GM06990 (cell line): ENCODE data around the gene GBF1.

Experiments used
- DNase-seq: peaks from one replicate; pipeline ENCODE4 v3.0.0-alpha.2; 2011; ENCODE audit not compliant: insufficient read length; ENCODE audit errors: extremely low read depth
- H3K27me3 ChIP-seq: replicated peaks from 2 replicates; pipeline ENCODE4 v1.6.0; 2011; ENCODE audit warnings: low read length; ENCODE audit not compliant: control insufficient read depth, insufficient read depth
- H3K36me3 ChIP-seq: 2 replicates; pipeline ENCODE4 v1.5.1; 2011; ENCODE audit warnings: low read length; ENCODE audit not compliant: control insufficient read depth, insufficient read depth
- H3K4me3 ChIP-seq: replicated peaks from 2 replicates; pipeline ENCODE4 v1.5.1; 2011; ENCODE audit warnings: low read depth, mild to moderate bottlenecking, control low read depth, low read length
- CTCF ChIP-seq: IDR thresholded peaks from 2 replicates; pipeline ENCODE4 v1.5.1; 2011; ENCODE audit warnings: low read length, control low read depth, mild to moderate bottlenecking, inconsistent platforms; ENCODE audit not compliant: insufficient read depth, poor library complexity, severe bottlenecking

The GBF1 gene

GRCh38 chr10:102311025-102311420, 65.7 kb downstream of the GBF1 start:
- TF ChIP-seq CTCF: no peak
- Histone ChIP-seq H3K36me3 (peaks cover 3% of the 10 kb centered on the region; the same call in 1 of the 2 replicates), H3K27me3 (no peaks in the 10 kb centered on the region), H3K4me3 (no peak overlapping the region)
- DNase-seq: no peak

GRCh38 chr10:102312683-102313082, 67.4 kb downstream of the GBF1 start:
- no peak for DNase-seq

GRCh38 chr10:102313221-102313896, 68.0 kb downstream of the GBF1 start:
- H3K36me3 ChIP-seq: peaks cover 3% of the 10 kb centered on the region; the same call in 1 of the 2 replicates
- no peak for DNase-seq
- no peak overlapping the region for H3K4me3 ChIP-seq
- H3K27me3 ChIP-seq: no peaks in the 10 kb centered on the region
- TF ChIP-seq CTCF: no peak

More at GRCh38 chr10:102312683-102313082, 67.4 kb downstream of the GBF1 start:
- H3K27me3 ChIP-seq: no peaks in the 10 kb centered on the region
- TF ChIP-seq CTCF: no peak
- H3K4me3 ChIP-seq: no peak overlapping the region
- H3K36me3 ChIP-seq: peaks cover 3% of the 10 kb centered on the region; the same call in 1 of the 2 replicates

- no peak for TF ChIP-seq CTCF
- H3K4me3 ChIP-seq: no peak overlapping the region
- peaks cover 3% of the 10 kb centered on the region; the same call in 1 of the 2 replicates for H3K36me3 ChIP-seq
- no peaks in the 10 kb centered on the region for H3K27me3 ChIP-seq
- DNase-seq: no peak
These were observed 69.5 kb downstream of the GBF1 start for GRCh38 chr10:102314801-102315200.

DNA sequence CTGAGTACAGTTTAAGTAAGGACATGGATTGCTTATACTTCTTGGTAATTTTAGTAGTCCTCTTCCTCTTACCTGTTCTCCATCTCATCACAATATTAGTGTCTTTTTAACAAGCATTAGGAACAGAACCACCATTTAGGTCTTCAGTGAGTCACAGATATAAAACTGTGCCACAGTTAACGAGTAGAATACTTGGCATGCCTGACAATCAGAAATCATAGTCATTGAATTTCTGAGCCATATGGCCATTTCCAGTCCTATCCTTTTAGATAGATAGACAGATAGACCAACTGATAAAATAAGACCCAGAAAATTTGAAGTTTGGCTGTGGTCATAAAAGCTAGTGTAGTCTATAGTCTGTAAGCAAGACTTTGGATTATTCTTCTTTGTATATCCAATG, 71.1 kb downstream of the GBF1 start:
- H3K27me3 ChIP-seq: no peaks in the 10 kb centered on the region
- DNase-seq: no peak
- H3K36me3 ChIP-seq: peaks cover 3% of the 10 kb centered on the region; the same call in 1 of the 2 replicates
- H3K4me3 ChIP-seq: no peak overlapping the region
- TF ChIP-seq CTCF: no peak
